CD14-positive monocyte (primary cell): ENCODE measurements around the gene PPP2R3B. TPM values are rescaled to one million over a fixed set of nuclear protein-coding genes. Genes with fewer than 3 reads are reported as not detected.

ENCODE experiments used
- DNase-seq, 3 donors: peaks; one replicate each; pipeline ENCODE4 v3.0.0-alpha.2; 2011 to 2022
- H2AFZ ChIP-seq: 2 replicates; pipeline ENCODE4 v1.6.0; 2012; ENCODE audit warnings: mild to moderate bottlenecking, low read depth, low read length, inconsistent platforms; ENCODE audit not compliant: insufficient read depth, poor library complexity, severe bottlenecking
- H3K27ac ChIP-seq, 2 donors: 1 replicate in 1 of 2; 2 replicates in 1 of 2; pipeline ENCODE4 v1.5.1; 2012 to 2013; ENCODE audit warnings: low read length in 2 of 2, control low read depth in 1 of 2, inconsistent platforms in 1 of 2, low read depth in 1 of 2, mild to moderate bottlenecking in 1 of 2
- H3K27me3 ChIP-seq, 2 donors: one replicate each; pipeline versions ENCODE4 v1.6.0 to v1.6.1; 2011 to 2013; ENCODE audit warnings: low read length in 2 of 2; ENCODE audit not compliant: control insufficient read depth in 2 of 2, insufficient read depth in 2 of 2
- H3K36me3 ChIP-seq, 2 donors: replicated peaks in 1 of 2; 1 replicate in 1 of 2; 2 replicates in 1 of 2; pipeline versions ENCODE4 v1.5.1 to v1.6.1; 2012 to 2013; ENCODE audit warnings: low read length in 2 of 2, control low read depth in 1 of 2, inconsistent platforms in 1 of 2, mild to moderate bottlenecking in 1 of 2; ENCODE audit not compliant: insufficient read depth in 2 of 2, control insufficient read depth in 1 of 2
- H3K4me1 ChIP-seq, 2 donors: 1 replicate in 1 of 2; 2 replicates in 1 of 2; pipeline versions ENCODE4 v1.5.1 to v1.6.1; 2012 to 2013; ENCODE audit warnings: low read length in 2 of 2, control low read depth in 1 of 2, inconsistent platforms in 1 of 2, mild to moderate bottlenecking in 1 of 2, moderate library complexity in 1 of 2; ENCODE audit not compliant: insufficient read depth in 2 of 2, control insufficient read depth in 1 of 2
- H3K4me2 ChIP-seq: replicated peaks from 2 replicates; pipeline ENCODE3; 2012; ENCODE audit warnings: low read length, moderate library complexity, mild to moderate bottlenecking; ENCODE audit not compliant: poor library complexity, severe bottlenecking; ENCODE audit errors: extremely low read depth
- H3K4me3 ChIP-seq, 3 experiments: fragments of 200-600 bp in 1 of 3; sonication (generic) in 1 of 3; replicated peaks in 1 of 3; 1 replicate in 2 of 3; 2 replicates in 1 of 3; pipeline ENCODE4 v1.5.1; 2011 to 2013; ENCODE audit warnings: low read length in 3 of 3, mild to moderate bottlenecking in 3 of 3, control low read depth in 2 of 3, low read depth in 2 of 3, inconsistent platforms in 1 of 3, moderate library complexity in 1 of 3
- H3K79me2 ChIP-seq: 2 replicates; pipeline ENCODE4 v1.6.0; 2012; ENCODE audit warnings: mild to moderate bottlenecking, control low read depth, inconsistent platforms, low read length, moderate library complexity; ENCODE audit not compliant: insufficient read depth
- H3K9ac ChIP-seq: 2 replicates; pipeline ENCODE4 v1.6.0; 2017; ENCODE audit warnings: low read length, mild to moderate bottlenecking; ENCODE audit not compliant: insufficient read depth, poor library complexity, severe bottlenecking
- H3K9me3 ChIP-seq, 2 donors: replicated peaks in 1 of 2; 1 replicate in 1 of 2; 2 replicates in 1 of 2; pipeline versions ENCODE4 v1.5.1 to v1.6.1; 2012 to 2013; ENCODE audit warnings: low read length in 2 of 2, control low read depth in 1 of 2; ENCODE audit not compliant: control insufficient read depth in 1 of 2, insufficient read depth in 1 of 2
- H4K20me1 ChIP-seq: 2 replicates; pipeline ENCODE4 v1.6.0; 2012; ENCODE audit warnings: mild to moderate bottlenecking, low read length, control low read depth, moderate library complexity; ENCODE audit not compliant: insufficient read depth
- H3K27ac Mint-ChIP-seq, 7 donors: one replicate each; pipeline ENCODE4 v1.8.0; 2020; ENCODE audit warnings: mild to moderate bottlenecking in 7 of 7, mixed read lengths in 7 of 7, moderate library complexity in 6 of 7, inconsistent platforms in 2 of 7
- H3K27me3 Mint-ChIP-seq, 3 donors: one replicate each; pipeline ENCODE4 v1.8.0; 2021 to 2022; ENCODE audit warnings: low read depth in 3 of 3, mild to moderate bottlenecking in 3 of 3, mixed read lengths in 3 of 3, moderate library complexity in 3 of 3, inconsistent platforms in 1 of 3
- H3K36me3 Mint-ChIP-seq, 2 donors: one replicate each; pipeline ENCODE4 v1.8.0; 2020; ENCODE audit warnings: mixed read lengths in 2 of 2, inconsistent platforms in 1 of 2, mild to moderate bottlenecking in 1 of 2
- H3K4me1 Mint-ChIP-seq: one replicate; pipeline ENCODE4 v1.8.0; 2020; ENCODE audit warnings: mild to moderate bottlenecking, mixed read lengths
- H3K4me3 Mint-ChIP-seq, 2 donors: one replicate each; pipeline ENCODE4 v1.8.0; 2020; ENCODE audit warnings: mild to moderate bottlenecking in 2 of 2, mixed read lengths in 2 of 2, moderate library complexity in 1 of 2
- H3K9me3 Mint-ChIP-seq, 7 donors: one replicate each; pipeline ENCODE4 v1.8.0; 2020 to 2022; ENCODE audit warnings: mixed read lengths in 7 of 7, mild to moderate bottlenecking in 6 of 7, moderate library complexity in 6 of 7, inconsistent platforms in 2 of 7
- WGBS: methylation state at CpG from one replicate; pipeline ENCODE4 v1.1.5; 2013; ENCODE audit warnings: missing lambda C conversion rate; ENCODE audit not compliant: insufficient coverage; 5-methylcytosine and 5-hydroxymethylcytosine counted together
- intact Hi-C, 2 donors: fragments of 100-400 bp; cut with micrococcal nuclease; formaldehyde crosslinking; loops; one replicate each; pipeline versions ENCODE4 v1.15.0 to v1.15.1; 2023
- polyA plus RNA-seq, 3 donors: library from polyadenylated mRNA; depleted of rRNA in 1 of 3; unstranded in 2 of 3; stranded (reverse) in 1 of 3; fragments of 300-500 nt in 2 of 3; fragments of >200 nt in 1 of 3; fragmentation: Illumina TruSeq in 2 of 3; gene quantifications; 1 replicate in 2 of 3; 2 replicates in 1 of 3; pipeline ENCODE4 v1.2.3, GENCODE V29; 2012 to 2021
- TF ChIP-seq, protein P1 (sequence below): fragments of 200-600 bp; IDR thresholded peaks from one replicate; pipeline ENCODE4 v1.8.0; 2022; ENCODE audit warnings: antibody characterized with exemption, mild to moderate bottlenecking

PPP2R3B gene
- polyA plus RNA-seq, 3 donors: 2.1 to 9.0 (median 2.3) TPM

DNA sequence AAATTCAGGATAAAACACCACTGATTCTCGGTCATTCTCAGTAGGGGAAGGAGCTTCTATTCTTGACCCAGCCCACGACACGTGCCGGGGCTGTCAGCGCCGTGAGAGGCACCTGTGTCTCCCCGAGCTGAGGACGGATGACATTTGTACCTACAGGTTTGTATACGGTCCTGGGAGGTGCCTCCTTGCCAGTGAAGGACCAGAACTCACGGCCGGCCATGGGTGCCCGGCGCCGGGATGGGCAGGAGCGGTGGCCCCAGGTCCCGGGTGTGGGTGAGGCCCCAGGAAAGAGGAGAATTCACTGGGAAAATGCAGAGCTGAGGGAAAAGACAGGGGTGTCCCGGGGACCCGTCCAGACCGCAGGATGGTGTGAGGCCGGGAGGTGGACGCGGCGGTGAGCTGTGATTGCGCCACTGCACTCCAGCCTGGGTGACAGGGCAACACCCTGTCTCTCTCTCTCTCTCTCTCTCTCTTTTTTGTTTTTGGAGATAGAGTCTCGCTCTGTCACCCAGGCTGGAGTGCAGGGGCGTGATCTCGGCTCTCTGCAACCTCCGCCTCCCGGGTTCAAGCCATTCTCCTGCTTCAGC, 48.9 kb upstream of the PPP2R3B start:
- intact Hi-C loops: no loop called here
- H3K79me2 ChIP-seq: no peaks in the 10 kb centered on the region
- TF ChIP-seq, protein P1, sequence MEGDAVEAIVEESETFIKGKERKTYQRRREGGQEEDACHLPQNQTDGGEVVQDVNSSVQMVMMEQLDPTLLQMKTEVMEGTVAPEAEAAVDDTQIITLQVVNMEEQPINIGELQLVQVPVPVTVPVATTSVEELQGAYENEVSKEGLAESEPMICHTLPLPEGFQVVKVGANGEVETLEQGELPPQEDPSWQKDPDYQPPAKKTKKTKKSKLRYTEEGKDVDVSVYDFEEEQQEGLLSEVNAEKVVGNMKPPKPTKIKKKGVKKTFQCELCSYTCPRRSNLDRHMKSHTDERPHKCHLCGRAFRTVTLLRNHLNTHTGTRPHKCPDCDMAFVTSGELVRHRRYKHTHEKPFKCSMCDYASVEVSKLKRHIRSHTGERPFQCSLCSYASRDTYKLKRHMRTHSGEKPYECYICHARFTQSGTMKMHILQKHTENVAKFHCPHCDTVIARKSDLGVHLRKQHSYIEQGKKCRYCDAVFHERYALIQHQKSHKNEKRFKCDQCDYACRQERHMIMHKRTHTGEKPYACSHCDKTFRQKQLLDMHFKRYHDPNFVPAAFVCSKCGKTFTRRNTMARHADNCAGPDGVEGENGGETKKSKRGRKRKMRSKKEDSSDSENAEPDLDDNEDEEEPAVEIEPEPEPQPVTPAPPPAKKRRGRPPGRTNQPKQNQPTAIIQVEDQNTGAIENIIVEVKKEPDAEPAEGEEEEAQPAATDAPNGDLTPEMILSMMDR: no peak
- no peak overlapping the region for H3K4me2 ChIP-seq
- H3K9me3 ChIP-seq: peaks cover 0 to 17% of the 10 kb centered on the region in 2 donors
- no peaks in the 10 kb centered on the region for H3K27me3 ChIP-seq
- no peak overlapping the region for H3K9ac ChIP-seq
- H3K4me3 ChIP-seq: no peak overlapping the region
- no peaks in the 10 kb centered on the region for H3K36me3 ChIP-seq
- no peak for DNase-seq
- Mint-ChIP-seq H3K4me1 (peaks cover 3% of the 10 kb centered on the region), H3K27ac (no peak overlapping the region), H3K9me3 (peaks cover 4 to 20% (median 10%) of the 10 kb centered on the region in 7 donors), H3K4me3 (no peak overlapping the region), H3K27me3 (peaks cover 3 to 10% (median 9%) of the 10 kb centered on the region in 3 donors), H3K36me3 (no peaks in the 10 kb centered on the region)
- H2AFZ ChIP-seq: no peak overlapping the region
- WGBS: 79% methylated on average over 20 of the region's 29 CpGs
- no peak overlapping the region for H3K27ac ChIP-seq
- no peaks in the 10 kb centered on the region for H3K4me1 ChIP-seq
- no peaks in the 10 kb centered on the region for H4K20me1 ChIP-seq

DNA sequence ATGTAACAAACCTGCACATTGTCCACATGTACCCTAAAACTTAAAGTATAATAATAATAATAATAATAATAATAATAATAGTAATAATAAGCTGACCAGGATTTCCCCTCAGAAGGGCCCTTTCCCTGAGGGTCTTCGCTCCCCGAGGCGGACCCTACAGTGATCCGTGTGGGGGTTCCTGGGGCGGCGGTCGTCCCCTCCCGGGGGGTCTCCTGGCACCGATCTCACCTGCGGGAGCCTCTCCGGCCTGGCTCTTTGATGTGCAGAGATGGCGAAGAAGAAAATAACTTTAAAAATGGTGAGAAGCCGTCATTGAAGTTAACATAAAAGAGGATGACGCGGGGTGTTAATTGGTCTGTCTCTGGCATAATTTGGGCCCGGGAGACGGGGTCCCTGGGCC, 48.2 kb upstream of the PPP2R3B start:
- H3K9me3 Mint-ChIP-seq: peaks cover 4 to 14% (median 7%) of the 10 kb centered on the region in 7 donors
- TF ChIP-seq, protein P1: no peak
- intact Hi-C loops: no loop called here

More for the DNA sequence above, 48.2 kb upstream of the PPP2R3B start:
- H3K27ac Mint-ChIP-seq: no peak overlapping the region
- Histone ChIP-seq H3K36me3 (no peaks in the 10 kb centered on the region), H2AFZ (no peak overlapping the region), H3K4me1 (no peaks in the 10 kb centered on the region), H3K79me2 (no peaks in the 10 kb centered on the region), H3K9ac (no peak overlapping the region), H3K4me3 (no peak overlapping the region), H3K27ac (no peak overlapping the region), H3K27me3 (no peaks in the 10 kb centered on the region), H3K4me2 (no peak overlapping the region), H3K9me3 (peaks cover 0 to 10% of the 10 kb centered on the region in 2 donors), H4K20me1 (no peaks in the 10 kb centered on the region)
- no peak for DNase-seq
- no peaks in the 10 kb centered on the region for H3K36me3 Mint-ChIP-seq
- H3K4me3 Mint-ChIP-seq: no peak overlapping the region
- H3K27me3 Mint-ChIP-seq: peaks cover 8 to 13% (median 12%) of the 10 kb centered on the region in 3 donors
- 89% methylated on average over 5 of the region's 17 CpGs for WGBS
- peaks cover 3% of the 10 kb centered on the region for H3K4me1 Mint-ChIP-seq
